Daoy (cell line): ENCODE results near the gene GMPR. TPM values are rescaled to one million over a fixed set of nuclear protein-coding genes. Genes with fewer than 3 reads are reported as not detected.

Source experiments
- DNase-seq: peaks from one replicate; pipeline ENCODE4 v3.0.0-alpha.2; 2015; ENCODE audit warnings: low read depth
- total RNA-seq: library from RNA; depleted of rRNA; stranded (reverse); fragments of >200 nt; shearing (Covaris generic); gene quantifications from 2 replicates; pipeline ENCODE4 v1.2.3, GENCODE V29; 2014; rRNA removed

Gene GMPR
- 6.0 and 6.5 TPM in 2 replicates for total RNA-seq

DNA sequence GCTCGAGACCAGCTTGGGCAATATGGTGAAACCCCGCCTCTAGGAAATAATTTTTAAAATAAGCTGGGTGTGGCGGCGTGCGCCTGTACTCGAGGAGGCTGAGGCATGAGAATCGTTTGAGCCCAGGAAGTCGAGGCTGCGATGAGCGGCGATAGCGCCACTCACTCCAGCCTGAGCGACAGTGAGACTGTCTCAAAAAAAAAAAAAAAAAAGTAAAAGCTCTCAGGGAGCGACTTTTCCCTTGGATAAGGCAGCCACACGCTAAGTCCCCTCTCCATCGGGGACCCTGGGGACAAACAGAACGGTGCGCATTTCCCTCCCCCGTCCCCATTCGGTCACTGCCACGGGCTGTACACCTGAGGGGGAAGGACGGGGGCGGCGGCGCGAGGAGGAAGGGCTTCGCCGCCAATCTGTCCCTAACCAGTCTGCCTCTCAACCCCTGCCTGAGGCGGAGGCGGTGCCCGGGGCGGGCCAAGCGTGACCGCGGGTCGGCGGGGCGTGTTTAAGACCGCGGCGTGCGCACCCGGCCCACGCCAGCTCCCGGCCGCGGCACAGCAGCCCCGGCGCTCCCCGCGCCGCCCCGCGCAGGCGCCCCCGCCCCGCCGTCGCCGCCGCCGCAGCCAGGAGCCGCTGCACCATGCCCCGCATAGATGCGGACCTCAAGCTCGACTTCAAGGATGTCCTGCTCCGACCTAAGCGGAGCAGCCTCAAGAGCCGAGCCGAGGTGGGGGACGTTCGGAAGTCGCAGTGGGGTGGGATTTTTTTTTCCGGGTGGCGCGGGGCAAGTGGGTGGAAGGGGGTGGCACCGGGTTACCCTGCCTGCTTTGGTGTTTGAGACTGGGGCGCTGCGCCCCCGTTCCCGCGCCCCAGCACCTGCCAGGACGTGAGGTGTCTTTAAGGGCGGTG lies at the start of gene GMPR:
Gene GMPR (plus strand): TSS at position 531 of the 906 bp plus-strand sequence. CDS start 107 bp downstream, at position 638.
- DNase-seq = peak; percentile 65

DNA sequence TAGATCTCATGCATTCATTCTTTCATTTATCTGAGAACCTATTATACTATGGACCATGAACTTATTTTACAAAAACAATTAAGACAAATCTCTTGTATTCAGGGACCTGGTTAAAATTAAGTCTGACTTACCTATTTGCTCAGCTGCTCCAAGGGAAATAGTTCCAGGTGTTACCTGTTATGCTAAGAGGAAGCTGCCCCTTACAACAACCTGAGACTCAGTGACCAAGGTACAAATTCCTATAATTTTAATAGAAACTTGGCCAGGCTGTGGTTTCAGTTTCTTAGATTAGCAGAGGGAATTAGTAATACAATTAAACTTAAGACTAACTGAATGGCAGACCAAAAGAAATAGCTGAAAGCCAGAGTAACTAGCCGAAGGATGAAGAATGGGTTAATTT lies 48.2 kb upstream of the GMPR start:
- DNase-seq = no peak

DNA sequence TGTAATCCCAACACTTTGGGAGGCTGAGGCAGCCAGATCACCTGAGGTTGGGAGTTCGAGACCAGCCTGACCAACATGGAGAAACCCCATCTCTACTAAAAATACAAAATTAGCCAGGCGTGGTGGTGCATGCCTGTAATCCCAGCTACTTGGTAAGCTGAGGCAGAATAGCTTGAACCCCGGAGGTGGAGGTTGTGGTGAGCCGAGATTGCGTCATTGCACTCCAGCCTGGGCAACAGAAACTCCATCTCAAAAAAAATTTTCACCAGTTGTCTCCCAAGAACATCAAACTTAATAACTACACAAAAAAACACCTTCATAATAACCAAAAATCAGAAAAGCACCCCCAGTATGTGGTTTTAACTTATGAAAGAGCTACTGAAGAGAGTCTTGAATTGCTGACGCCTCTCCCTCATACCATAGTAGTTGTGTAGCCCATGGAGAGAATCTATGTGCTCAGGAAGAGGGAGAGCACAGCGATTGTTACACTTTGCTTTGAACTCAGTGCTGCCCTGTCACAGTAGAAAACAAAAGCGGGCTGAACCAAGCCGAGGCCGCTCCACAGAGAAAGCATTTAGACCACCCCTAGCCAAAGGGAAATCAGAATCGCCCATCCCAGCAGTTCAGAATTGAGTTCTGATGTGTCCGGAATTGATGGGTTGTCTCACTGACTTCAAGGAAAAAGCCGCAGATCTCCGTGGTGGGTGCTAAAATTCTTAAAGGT lies 42.0 kb upstream of the GMPR start:
- no peak for DNase-seq

DNA sequence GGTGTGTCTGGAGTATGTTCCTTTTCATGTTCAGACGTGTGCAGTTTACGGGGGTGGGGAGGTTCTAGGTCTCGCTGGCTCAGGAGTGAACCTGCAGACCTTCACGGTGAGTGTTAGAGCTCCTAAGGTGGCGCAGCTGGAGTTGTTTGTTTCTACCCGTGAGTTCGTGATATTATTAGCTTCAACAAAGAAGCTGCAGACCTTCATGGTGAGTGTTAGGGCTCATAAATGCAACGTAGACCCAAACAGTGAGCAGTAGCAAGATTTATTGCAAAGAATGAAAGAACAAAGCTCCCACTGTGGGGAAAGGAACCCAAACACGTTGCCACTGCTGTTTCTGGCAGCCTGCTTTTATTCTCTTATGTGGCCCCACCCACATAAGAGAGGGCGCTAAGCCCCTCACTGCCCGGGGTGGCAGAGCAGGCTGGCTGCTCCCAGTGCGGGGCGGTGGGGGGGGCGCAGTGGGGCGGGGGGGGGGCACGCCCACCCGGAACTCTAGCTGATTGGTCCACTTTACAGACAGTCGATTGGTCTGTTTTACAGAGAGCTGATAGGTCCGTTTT lies 41.3 kb upstream of the GMPR start:
- DNase-seq = no peak

DNA sequence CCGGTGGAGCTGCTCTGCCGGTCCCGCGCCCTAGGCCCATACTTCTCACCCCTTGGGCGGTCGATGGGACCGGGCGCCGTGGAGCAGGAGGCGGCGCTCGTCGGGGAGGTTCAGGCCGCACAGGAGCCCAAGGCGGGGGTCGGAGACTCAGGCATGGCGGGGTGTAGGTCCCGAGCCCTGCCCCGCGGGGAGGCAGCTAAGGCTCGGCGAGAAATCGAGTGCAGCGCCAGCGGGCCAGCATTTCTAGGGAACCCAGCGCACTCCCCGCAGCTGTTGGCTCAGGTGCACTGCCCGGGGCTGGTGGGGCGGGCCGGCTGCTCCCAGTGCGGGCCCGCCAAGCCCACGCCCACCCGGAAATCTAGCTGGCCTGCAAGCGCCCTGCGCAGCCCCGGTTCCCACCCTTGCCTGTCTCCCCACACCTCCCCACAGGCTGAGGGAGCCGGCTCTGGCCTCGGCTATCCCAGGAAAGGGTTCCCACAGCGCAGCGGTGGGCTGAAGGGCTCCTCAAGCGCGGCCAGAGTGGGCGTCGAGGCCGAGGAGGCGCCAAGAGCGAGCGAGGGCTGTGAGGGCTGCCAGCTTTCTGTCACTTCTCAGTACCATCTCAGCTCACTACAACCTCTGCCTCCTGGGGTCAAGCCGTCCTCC lies 40.2 kb upstream of the GMPR start:
- no peak for DNase-seq

DNA sequence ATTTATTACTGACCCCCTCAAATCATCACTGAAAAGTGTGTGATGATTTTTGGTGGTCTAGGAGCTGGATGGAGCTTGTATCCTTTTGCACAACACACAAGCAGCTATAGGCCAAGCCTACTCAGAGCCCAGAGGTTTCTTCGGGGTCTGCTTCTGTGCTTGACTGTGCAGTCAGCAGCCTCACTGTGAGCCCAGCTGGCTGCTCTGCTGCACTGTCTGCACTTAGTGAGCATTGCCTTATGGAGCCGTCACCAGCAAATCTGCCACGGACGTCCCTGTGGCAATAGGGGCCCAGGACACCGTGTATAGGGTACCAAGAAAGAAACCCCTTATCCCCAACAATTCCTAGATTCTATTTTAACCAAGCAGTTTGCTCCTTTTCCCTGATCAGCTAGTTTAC lies 38.6 kb upstream of the GMPR start:
- no peak for DNase-seq

DNA sequence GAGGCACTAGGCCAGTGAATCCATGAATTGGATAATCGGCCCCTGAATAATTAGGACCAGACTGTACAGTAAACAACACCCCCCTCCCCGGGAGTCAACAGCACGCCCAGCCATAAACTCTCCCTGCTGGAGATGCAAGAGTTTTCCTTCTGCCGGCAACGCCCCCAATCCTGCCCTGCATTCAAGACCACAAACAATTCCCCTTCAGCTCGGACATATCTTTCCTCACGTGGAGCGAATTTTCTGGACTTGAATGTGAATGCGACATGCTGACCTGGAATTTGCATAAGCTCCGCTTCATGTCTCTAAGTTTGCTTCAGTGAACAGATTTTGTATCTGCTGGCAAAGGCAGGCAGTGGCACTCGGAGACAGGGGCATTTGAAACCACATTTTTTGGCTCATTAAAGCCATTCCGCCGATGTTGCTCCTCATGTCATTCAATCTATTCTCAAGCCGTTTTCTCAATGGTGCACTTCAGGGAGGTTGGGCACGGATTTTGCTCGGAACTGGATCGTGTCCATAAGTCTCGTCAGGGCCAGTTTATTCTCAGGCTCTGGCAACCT lies 38.0 kb upstream of the GMPR start:
- no peak for DNase-seq

DNA sequence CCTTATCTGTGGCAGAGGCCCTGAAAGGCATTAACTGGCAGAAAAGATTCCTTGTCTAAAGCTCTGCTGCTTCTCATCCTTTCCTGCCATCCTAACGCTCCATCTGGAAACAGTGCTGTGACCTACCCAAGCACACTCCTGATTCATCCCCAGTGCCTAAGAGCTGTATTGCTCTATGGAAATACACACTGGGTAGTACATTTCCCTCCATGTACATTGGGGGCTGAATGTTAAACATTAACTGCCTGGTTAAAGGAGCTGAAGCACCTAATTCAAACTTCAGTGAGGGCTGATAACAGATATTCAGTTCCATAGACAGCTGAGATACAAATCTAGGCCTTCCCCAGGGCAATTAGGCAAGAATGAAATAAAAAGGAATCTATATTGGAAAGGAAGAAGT lies 36.7 kb upstream of the GMPR start:
- DNase-seq = no peak

DNA sequence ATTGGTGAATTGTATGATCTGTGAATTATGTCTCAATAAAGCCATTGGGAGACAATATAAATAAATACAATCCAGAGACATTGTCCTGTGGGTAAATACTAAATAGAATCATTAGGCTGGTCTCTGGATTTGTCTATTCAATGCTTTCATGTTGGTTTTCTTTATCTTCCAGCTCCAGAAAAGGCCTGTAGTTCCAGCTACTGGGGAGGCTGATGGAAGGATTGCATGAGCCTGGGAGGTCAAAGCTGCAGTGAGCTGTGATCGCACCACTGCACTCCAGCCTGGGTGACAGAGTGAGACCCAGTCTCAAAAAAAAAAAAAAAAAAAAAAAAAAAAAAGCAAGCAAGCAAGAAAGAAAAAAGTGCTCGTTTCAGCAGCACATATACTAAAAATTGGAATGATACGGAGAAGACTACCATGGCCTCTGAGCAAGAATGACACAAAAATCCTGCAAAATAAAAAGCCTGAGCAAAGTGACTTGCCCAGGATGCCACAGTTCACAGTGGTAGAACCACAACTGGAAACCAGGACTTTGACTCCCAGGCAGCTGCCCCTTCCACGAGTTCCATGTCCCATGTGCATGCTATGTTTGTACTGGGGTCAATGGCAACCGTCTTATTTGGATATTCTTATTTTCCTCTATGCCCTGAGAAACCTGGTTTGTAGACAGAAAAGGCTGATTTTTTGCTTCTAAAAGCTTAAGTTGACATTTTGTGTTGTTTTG lies 33.6 kb upstream of the GMPR start:
- DNase-seq = no peak

DNA sequence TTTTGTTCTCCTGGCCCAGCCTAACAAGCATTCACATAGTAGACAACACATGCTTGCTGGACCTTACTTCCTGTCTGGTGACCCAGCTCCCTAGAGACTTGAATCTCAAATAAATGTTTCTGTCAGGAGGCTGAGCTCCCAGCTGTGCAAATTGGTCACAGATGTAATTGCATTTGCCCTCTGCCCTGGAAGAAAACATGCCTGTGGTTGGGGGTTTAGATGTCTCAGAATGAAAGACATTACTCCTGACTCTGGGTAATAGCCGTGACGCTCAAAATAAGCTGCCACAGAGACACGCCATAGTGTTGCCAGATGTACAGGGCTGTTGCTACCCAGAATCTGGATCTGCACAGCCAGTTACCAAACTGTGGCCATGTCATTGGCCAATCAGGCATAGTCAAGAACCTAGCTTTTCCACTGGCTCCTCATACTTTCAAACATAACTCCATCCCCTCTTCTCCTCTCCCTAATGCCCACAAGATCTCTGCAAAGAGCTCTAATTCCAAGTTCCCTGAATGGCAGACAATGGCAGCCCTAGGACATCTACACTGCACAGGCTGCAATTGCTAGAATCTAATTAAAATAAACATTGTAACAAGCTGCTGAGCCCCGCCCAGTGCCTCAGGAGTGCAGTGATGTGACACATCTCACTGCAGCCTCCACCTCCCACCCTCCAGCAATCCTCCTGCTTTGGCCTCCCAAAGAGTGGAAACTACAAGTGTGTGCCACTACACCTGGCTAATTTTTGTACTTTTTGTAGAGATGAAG lies 32.8 kb upstream of the GMPR start:
- DNase-seq = peak; percentile 92

DNA sequence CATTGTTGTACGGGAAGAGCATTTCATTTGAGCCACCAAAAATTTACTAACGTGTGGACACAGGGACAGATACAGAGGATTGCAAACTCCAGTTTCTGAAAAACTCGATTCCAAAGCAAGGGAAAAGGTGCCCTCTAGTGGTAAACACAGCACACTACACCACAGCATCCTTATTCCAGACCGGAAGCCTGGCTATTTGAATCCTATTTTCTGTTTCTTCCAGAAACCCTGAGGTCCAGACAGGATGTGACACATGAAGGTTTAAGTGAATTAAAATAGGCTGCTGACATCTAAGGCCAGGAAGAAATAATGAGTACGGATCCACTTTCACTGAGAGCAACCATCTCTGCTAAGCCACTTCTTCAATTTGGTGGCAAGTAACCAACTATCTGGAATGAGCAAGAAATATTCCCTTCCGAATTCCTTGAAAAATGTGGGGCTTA lies 31.8 kb upstream of the GMPR start:
- DNase-seq = peak; percentile 85

DNA sequence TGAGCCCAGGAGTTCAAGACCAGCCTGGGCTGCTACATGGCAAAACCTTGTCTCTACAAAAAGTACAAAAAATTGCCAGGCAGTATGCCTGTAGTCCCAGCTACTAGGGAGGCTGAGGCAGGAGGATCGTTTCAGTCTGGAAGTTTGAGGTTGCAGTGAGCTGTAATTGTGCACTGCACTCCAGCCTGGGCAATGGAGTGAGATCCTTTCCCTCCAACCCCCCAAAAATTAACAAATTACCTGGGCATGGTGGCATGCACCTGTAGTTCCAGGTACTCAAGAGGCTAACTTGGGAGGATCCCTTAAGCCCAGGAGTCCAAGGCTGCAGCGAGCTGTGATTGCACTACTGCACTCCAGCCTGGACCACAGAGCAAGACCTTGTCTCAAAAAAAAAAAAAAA lies 29.4 kb upstream of the GMPR start:
- no peak for DNase-seq

DNA sequence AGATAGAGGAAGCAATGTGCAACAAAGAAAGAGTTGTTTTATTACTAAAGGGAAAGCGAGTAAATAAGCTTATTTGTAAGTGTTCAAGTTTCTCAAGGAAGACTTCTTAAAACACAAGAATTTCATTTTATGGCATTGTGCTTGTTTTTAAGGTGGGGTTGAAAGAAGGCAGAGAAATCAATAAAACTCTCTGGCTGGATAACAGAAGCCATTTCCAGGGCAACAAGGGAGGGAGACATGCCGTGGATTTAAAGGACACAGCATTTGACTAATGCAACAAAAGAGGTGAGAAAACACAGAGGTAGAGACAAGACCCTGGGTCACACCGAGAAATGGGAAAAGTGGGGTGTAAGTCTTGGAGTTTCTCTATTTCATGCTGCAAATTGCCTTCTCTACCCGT lies 28.8 kb upstream of the GMPR start:
- DNase-seq = no peak

DNA sequence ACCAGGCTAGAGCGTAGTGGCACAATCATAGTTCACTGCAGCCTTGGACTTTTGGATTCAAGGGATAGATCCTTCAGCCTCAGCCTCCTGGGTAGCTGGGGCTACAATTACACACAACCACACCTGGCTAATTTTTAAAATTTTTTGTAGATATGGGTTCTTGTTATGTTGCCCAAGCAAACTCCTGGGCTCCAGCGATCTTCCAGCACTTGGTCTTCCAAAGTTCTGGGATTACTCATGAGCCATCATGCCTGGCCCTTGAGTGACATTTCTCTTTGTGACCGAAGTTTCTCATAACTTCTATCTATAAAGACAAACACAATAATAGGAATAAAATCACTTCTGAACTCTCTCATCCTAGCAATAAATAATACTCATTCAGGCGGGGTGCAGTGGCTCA lies 26.1 kb upstream of the GMPR start:
- no peak for DNase-seq

DNA sequence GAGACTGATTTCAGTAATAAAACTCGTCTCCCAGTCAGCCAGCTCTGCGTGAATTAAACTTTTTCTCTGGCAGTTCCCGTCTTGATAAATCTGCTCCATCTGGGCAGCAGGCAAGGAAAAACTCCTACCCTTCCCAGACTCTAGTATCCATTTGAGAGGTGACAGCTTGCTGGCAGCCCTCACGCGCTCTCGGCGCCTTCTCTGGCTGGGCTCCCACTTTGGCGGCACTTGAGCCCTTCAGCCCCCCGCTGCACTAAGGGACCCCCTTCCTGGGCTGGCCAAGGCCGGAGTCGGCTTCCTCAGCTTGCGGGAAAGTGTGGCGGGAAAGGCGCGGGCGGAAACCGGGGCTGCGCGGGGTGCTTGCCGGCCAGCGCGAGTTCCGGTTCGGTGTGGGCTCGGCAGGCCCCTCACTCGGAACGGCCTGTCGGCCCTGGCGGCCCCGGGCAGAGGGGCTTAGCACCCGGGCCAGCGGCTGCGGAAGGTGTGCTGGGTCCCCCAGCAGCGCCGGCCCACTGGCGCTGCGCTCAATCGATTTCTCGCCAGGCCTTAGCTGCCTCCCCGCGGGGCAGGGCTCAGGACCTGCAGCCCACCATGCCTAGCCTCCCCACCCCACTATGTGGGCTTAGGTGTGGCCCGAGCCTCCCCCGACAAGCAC lies 21.8 kb upstream of the GMPR start:
- no peak for DNase-seq

DNA sequence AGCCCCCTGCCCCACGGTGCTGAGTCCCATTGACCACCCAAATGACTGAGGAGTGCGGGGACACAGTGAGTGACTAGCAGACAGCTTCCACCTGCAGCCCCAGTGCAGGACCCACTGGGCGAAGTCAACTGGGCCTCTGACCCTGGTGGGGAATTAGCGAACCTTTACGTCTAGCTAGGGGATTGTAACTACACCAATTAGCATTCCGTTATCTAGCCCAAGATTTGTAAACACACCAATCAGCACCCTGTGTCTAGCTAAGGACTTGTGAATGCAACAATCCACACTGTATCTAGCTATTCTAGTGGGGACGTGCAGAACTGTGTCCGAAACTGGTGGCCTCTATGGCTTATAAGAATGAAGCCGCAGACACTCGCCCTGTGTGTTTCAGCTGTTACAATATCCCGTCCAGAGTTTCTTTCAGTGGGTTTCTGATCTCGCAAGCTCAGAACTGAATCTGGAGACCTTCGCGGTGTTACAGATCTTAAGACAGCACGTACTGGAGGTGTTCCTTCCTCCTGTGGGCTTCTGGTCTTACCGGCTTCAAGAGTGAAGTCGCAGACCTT lies 21.1 kb upstream of the GMPR start:
- no peak for DNase-seq

DNA sequence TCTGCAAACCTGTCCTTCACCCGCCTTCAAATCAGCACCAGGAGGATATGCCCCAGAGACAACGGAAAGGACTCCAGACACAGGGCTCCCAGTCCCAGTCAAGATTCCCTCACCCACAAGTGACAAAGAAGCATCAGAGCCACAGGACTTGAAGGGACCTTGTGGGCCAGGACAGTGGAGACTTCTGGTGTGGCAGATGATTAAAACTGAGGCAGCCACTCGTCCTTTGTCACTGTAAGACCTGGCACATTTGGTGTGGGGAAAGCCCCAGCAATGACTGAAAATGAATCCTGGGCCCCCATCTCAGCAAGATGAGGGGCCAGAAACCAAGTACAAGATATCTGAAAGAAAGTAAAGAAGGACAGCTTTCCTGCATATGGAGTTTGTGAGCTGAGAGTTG lies 15.6 kb upstream of the GMPR start:
- no peak for DNase-seq

DNA sequence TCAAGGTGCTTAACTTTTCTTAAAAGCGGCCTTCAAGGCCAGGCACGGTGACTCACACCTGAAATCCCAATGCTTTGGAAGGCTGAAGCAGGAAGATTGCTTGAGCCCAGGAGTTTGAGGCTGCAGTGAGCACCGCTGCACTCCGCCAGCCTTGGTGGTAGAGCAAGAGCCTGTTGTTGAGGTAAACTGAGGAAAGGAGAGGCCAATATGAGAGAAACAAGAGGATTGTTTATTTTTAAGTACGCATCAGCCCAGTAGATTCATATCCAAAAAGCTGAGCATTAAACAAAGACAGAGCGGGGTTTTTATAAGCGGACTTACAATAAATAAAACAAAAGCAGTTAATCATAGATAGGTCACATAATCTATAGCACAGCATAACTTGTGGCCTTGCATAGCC lies 15.0 kb upstream of the GMPR start:
- no peak for DNase-seq

DNA sequence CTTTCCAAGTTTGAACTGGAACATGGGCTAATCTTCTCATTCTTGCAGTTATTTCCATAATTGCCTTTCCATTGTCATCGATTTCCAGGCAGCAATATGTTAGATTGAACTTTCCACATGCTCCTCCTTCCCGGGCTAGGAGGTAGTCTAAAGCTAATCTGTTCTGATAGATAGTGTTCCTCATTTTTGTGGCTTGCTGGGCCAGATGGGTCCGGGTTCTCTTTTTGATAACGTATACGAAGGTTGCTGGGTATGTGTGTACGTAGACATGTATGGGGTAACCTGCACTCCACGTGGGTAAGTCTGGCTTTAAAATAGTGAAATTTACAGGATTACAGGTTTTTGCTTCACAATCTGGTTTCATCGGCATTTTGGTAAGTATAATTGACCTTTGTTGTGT lies 14.0 kb upstream of the GMPR start:
- no peak for DNase-seq
